GM23338 (cell line): Measurements from ENCODE around the gene CMSS1. TPM values are rescaled to one million over a fixed set of nuclear protein-coding genes. Genes with fewer than 3 reads are reported as not detected.

ENCODE experiments used
- ATAC-seq: fragments of 200-7000 bp; cut with Tn5 transposase; 3 replicates; pipeline ENCODE4 v1.9.1; 2020
- DNase-seq: peaks from one replicate; pipeline ENCODE4 v3.0.0-alpha.2; 2015; ENCODE audit warnings: low spot score
- H2AFZ ChIP-seq: fragments of 200-600 bp; sonication (generic); 2 replicates; pipeline ENCODE4 v1.8.0; 2016; ENCODE audit warnings: antibody characterized with exemption, mild to moderate bottlenecking, moderate library complexity
- H3F3A ChIP-seq: fragments of 200-600 bp; sonication (generic); replicated peaks from 2 replicates; pipeline ENCODE4 v1.8.0; 2017; ENCODE audit warnings: antibody characterized with exemption, mixed run types, low read depth
- H3K27ac ChIP-seq: fragments of 200-600 bp; sonication (generic); 2 replicates; pipeline ENCODE4 v1.6.1; 2016; ENCODE audit warnings: low read depth
- H3K27me3 ChIP-seq: fragments of 200-600 bp; sonication (generic); 2 replicates; pipeline ENCODE4 v1.8.0; 2016; ENCODE audit warnings: mild to moderate bottlenecking, mixed run types, moderate library complexity; ENCODE audit not compliant: insufficient read depth
- H3K36me3 ChIP-seq: fragments of 200-600 bp; sonication (generic); 2 replicates; pipeline ENCODE4 v1.8.0; 2016; ENCODE audit warnings: mild to moderate bottlenecking; ENCODE audit not compliant: insufficient read depth
- H3K4me1 ChIP-seq: fragments of 200-600 bp; sonication (generic); 2 replicates; pipeline ENCODE4 v1.8.0; 2016; ENCODE audit warnings: mild to moderate bottlenecking, moderate library complexity; ENCODE audit not compliant: insufficient read depth
- H3K4me2 ChIP-seq: fragments of 200-600 bp; sonication (generic); 2 replicates; pipeline ENCODE4 v1.7.1; 2017; ENCODE audit warnings: mixed run types
- H3K4me3 ChIP-seq: fragments of 200-600 bp; sonication (generic); 2 replicates; pipeline ENCODE4 v1.6.1; 2016; ENCODE audit warnings: mixed run types
- H3K79me2 ChIP-seq: fragments of 200-600 bp; sonication (generic); replicated peaks from 2 replicates; pipeline ENCODE4 v1.8.0; 2017; ENCODE audit warnings: mild to moderate bottlenecking; ENCODE audit not compliant: insufficient read depth
- H3K9me2 ChIP-seq: fragments of 200-600 bp; sonication (generic); 2 replicates; pipeline ENCODE4 v1.8.0; 2017; ENCODE audit not compliant: insufficient read depth
- H4K20me1 ChIP-seq: fragments of 200-600 bp; sonication (generic); replicated peaks from 2 replicates; pipeline ENCODE4 v1.8.0; 2017; ENCODE audit warnings: mild to moderate bottlenecking; ENCODE audit not compliant: insufficient read depth
- H3K27ac Mint-ChIP-seq: 2 replicates; pipeline ENCODE4 v1.8.0; 2020; ENCODE audit warnings: inconsistent platforms, mild to moderate bottlenecking, moderate library complexity, mixed read lengths
- H3K27me3 Mint-ChIP-seq: 3 replicates; pipeline ENCODE4 v1.8.0; 2022; ENCODE audit warnings: low read depth, mild to moderate bottlenecking, moderate library complexity, mixed read lengths, inconsistent platforms; ENCODE audit not compliant: insufficient read depth, poor library complexity
- H3K36me3 Mint-ChIP-seq: 3 replicates; pipeline ENCODE4 v1.8.0; 2021; ENCODE audit warnings: low read depth, mild to moderate bottlenecking, inconsistent platforms, moderate library complexity, mixed read lengths
- H3K4me1 Mint-ChIP-seq: 3 replicates; pipeline ENCODE4 v1.8.0; 2020; ENCODE audit warnings: mild to moderate bottlenecking, inconsistent platforms, mixed read lengths
- H3K4me3 Mint-ChIP-seq: 3 replicates; pipeline ENCODE4 v1.8.0; 2021; ENCODE audit warnings: moderate library complexity, mild to moderate bottlenecking, inconsistent platforms, mixed read lengths
- H3K9me3 Mint-ChIP-seq: 3 replicates; pipeline ENCODE4 v1.8.0; 2020; ENCODE audit warnings: moderate library complexity, mild to moderate bottlenecking, inconsistent platforms, mixed read lengths
- EZH2 ChIP-seq: fragments of 200-600 bp; sonication (generic); IDR thresholded peaks from one replicate; pipeline ENCODE4 v1.8.0; 2017; ENCODE audit warnings: antibody characterized with exemption, mild to moderate bottlenecking, low read depth; ENCODE audit not compliant: unreplicated experiment
- JUNB ChIP-seq: IDR thresholded peaks from one replicate; pipeline ENCODE4 v1.6.1; 2016; ENCODE audit warnings: antibody characterized with exemption; ENCODE audit not compliant: unreplicated experiment
- NANOG ChIP-seq: IDR thresholded peaks from 2 replicates; pipeline ENCODE4 v1.6.1; 2016; ENCODE audit warnings: antibody characterized with exemption, borderline replicate concordance
- POLR2AphosphoS5 ChIP-seq: IDR thresholded peaks from 2 replicates; pipeline ENCODE4 v1.6.1; 2016; ENCODE audit warnings: antibody characterized with exemption, low read depth
- ZNF114 ChIP-seq: fragments of 250-450 bp; sonication (Bioruptor Pico); IDR thresholded peaks from 2 replicates; pipeline ENCODE4 v1.5.0; 2020; ENCODE audit warnings: mild to moderate bottlenecking, moderate library complexity
- ZNF331 ChIP-seq: fragments of 250-450 bp; sonication (Bioruptor Pico); IDR thresholded peaks from 2 replicates; pipeline ENCODE4 v1.5.0; 2020; ENCODE audit warnings: low read depth, mild to moderate bottlenecking, moderate library complexity
- polyA plus RNA-seq: library from polyadenylated mRNA; unstranded; fragments of >200 nt; fragmentation: Nextera tagmentation; extraction: Ambion mirVana; gene quantifications from 2 replicates; pipeline ENCODE4 v1.2.1, GENCODE V29; 2016
- total RNA-seq: library from RNA; depleted of rRNA; stranded (reverse); fragments of >200 nt; shearing (Covaris generic); gene quantifications from 2 replicates; pipeline ENCODE4 v1.2.3, GENCODE V29; 2014
- TF ChIP-seq, protein P1 (sequence below): fragments of 250-450 bp; sonication (Bioruptor Pico); IDR thresholded peaks from 2 replicates; pipeline ENCODE4 v1.5.0; 2020; ENCODE audit warnings: mild to moderate bottlenecking, moderate library complexity
- TF ChIP-seq, protein P2 (sequence below): IDR thresholded peaks from one replicate; pipeline ENCODE4 v1.6.1; 2018; ENCODE audit warnings: antibody characterized with exemption; ENCODE audit not compliant: unreplicated experiment

CMSS1 gene
- total and polyA plus RNA-seq, 2 experiments from 2014 or later = 39.4 to 187 TPM

DNA sequence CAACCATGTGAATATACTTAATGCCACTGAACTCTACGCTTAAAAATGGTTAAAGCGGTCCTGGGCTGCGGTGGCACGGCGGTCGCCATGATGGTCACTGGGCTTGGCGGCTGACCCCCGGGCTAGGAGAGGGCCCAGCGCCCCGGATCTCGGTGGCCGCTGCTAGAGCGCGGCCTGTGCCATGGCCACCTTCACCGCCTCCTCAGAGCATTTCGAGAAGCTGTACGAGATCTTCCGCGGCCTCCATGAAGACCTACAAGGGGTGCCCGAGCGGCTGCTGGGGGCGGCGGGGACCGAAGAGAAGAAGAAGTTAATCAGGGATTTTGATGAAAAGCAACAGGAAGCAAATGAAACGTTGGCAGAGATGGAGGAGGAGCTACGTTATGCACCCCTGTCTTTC is 407.5 kb downstream of the CMSS1 start (continued):
- TF ChIP-seq, protein P1, sequence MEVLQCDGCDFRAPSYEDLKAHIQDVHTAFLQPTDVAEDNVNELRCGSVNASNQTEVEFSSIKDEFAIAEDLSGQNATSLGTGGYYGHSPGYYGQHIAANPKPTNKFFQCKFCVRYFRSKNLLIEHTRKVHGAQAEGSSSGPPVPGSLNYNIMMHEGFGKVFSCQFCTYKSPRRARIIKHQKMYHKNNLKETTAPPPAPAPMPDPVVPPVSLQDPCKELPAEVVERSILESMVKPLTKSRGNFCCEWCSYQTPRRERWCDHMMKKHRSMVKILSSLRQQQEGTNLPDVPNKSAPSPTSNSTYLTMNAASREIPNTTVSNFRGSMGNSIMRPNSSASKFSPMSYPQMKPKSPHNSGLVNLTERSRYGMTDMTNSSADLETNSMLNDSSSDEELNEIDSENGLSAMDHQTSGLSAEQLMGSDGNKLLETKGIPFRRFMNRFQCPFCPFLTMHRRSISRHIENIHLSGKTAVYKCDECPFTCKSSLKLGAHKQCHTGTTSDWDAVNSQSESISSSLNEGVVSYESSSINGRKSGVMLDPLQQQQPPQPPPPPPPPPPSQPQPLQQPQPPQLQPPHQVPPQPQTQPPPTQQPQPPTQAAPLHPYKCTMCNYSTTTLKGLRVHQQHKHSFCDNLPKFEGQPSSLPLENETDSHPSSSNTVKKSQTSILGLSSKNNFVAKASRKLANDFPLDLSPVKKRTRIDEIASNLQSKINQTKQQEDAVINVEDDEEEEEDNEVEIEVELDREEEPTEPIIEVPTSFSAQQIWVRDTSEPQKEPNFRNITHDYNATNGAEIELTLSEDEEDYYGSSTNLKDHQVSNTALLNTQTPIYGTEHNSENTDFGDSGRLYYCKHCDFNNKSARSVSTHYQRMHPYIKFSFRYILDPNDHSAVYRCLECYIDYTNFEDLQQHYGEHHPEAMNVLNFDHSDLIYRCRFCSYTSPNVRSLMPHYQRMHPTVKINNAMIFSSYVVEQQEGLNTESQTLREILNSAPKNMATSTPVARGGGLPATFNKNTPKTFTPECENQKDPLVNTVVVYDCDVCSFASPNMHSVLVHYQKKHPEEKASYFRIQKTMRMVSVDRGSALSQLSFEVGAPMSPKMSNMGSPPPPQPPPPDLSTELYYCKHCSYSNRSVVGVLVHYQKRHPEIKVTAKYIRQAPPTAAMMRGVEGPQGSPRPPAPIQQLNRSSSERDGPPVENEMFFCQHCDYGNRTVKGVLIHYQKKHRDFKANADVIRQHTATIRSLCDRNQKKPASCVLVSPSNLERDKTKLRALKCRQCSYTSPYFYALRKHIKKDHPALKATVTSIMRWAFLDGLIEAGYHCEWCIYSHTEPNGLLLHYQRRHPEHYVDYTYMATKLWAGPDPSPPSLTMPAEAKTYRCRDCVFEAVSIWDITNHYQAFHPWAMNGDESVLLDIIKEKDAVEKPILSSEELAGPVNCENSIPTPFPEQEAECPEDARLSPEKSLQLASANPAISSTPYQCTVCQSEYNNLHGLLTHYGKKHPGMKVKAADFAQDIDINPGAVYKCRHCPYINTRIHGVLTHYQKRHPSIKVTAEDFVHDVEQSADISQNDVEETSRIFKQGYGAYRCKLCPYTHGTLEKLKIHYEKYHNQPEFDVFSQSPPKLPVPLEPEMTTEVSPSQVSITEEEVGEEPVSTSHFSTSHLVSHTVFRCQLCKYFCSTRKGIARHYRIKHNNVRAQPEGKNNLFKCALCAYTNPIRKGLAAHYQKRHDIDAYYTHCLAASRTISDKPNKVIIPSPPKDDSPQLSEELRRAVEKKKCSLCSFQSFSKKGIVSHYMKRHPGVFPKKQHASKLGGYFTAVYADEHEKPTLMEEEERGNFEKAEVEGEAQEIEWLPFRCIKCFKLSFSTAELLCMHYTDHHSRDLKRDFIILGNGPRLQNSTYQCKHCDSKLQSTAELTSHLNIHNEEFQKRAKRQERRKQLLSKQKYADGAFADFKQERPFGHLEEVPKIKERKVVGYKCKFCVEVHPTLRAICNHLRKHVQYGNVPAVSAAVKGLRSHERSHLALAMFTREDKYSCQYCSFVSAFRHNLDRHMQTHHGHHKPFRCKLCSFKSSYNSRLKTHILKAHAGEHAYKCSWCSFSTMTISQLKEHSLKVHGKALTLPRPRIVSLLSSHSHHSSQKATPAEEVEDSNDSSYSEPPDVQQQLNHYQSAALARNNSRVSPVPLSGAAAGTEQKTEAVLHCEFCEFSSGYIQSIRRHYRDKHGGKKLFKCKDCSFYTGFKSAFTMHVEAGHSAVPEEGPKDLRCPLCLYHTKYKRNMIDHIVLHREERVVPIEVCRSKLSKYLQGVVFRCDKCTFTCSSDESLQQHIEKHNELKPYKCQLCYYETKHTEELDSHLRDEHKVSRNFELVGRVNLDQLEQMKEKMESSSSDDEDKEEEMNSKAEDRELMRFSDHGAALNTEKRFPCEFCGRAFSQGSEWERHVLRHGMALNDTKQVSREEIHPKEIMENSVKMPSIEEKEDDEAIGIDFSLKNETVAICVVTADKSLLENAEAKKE (CRISPR knock-in tag) = no peak
- TF ChIP-seq ZNF114 = no peak
- TF ChIP-seq POLR2AphosphoS5 = no peak
- TF ChIP-seq, protein P2, sequence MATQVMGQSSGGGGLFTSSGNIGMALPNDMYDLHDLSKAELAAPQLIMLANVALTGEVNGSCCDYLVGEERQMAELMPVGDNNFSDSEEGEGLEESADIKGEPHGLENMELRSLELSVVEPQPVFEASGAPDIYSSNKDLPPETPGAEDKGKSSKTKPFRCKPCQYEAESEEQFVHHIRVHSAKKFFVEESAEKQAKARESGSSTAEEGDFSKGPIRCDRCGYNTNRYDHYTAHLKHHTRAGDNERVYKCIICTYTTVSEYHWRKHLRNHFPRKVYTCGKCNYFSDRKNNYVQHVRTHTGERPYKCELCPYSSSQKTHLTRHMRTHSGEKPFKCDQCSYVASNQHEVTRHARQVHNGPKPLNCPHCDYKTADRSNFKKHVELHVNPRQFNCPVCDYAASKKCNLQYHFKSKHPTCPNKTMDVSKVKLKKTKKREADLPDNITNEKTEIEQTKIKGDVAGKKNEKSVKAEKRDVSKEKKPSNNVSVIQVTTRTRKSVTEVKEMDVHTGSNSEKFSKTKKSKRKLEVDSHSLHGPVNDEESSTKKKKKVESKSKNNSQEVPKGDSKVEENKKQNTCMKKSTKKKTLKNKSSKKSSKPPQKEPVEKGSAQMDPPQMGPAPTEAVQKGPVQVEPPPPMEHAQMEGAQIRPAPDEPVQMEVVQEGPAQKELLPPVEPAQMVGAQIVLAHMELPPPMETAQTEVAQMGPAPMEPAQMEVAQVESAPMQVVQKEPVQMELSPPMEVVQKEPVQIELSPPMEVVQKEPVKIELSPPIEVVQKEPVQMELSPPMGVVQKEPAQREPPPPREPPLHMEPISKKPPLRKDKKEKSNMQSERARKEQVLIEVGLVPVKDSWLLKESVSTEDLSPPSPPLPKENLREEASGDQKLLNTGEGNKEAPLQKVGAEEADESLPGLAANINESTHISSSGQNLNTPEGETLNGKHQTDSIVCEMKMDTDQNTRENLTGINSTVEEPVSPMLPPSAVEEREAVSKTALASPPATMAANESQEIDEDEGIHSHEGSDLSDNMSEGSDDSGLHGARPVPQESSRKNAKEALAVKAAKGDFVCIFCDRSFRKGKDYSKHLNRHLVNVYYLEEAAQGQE = no peak

DNA sequence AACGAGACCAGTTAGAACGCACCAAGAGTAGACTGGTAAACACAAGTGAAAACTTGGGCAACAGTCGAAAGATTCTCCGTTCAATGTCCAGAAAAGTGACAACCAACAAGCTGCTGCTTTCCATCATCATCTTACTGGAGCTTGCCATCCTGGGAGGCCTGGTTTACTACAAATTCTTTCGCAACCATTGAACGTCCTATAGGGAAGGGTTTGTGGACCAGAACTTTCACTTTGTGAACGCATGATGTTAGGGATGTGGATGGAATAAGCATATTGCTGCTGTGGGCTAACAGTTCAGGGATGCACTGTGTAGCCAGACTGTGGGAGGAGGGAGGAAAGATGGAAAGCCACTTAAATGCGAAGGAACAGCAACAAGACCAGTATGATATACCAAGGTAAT is 408.2 kb downstream of the CMSS1 start:
- H3K4me3 Mint-ChIP-seq = no peak overlapping the region
- no peak overlapping the region for H2AFZ ChIP-seq
- no peaks in the 10 kb centered on the region for H3K79me2 ChIP-seq
- no peaks in the 10 kb centered on the region for H3F3A ChIP-seq
- no peaks in the 10 kb centered on the region for H3K36me3 ChIP-seq
- no peak overlapping the region for H3K27ac ChIP-seq
- H3K27ac Mint-ChIP-seq = no peak overlapping the region
- no peaks in the 10 kb centered on the region; the same call in 2 of the 3 replicates for H3K4me1 Mint-ChIP-seq
- H3K9me3 Mint-ChIP-seq = peaks cover 8% of the 10 kb centered on the region
- DNase-seq = no peak
- no peaks in the 10 kb centered on the region for H3K4me1 ChIP-seq
- no peak for ATAC-seq
- 0 out of 2 replicates have a peak, but pooled peaks cover 5% of the 10 kb centered on the region for H3K9me2 ChIP-seq
- no peaks in the 10 kb centered on the region for H3K27me3 ChIP-seq
- peaks cover 2% of the 10 kb centered on the region for H3K27me3 Mint-ChIP-seq
- H3K36me3 Mint-ChIP-seq = peaks cover 1% of the 10 kb centered on the region; the same call in 2 of the 3 replicates
- no peak overlapping the region for H3K4me2 ChIP-seq
- H3K4me3 ChIP-seq = no peak overlapping the region
- H4K20me1 ChIP-seq = no peaks in the 10 kb centered on the region
- TF ChIP-seq JUNB (no peak), ZNF114 (no peak), ZNF331 (CRISPR knock-in tag) (no peak), EZH2 (no peak), POLR2AphosphoS5 (no peak), NANOG (no peak)
- TF ChIP-seq, protein P2 = no peak
